ENCODE results near the gene CRISP2. TPM values are rescaled to one million over a fixed set of nuclear protein-coding genes. Genes with fewer than 3 reads are reported as not detected.

The CRISP2 gene
- total and polyA plus RNA-seq, 2 of the 8 experiments (the other 6 are each of a cell fraction or from before 2014, with no cell fraction given): 0.06 TPM; not detected in 1

GRCh38 chr6:49647476-49647875, 65.9 kb downstream of the CRISP2 start (continued):
- TF ChIP-seq RAD21 (IDR thresholded peaks at IDR 0.05 in 1 of 2, conservative IDR thresholded peaks at IDR 0.05 in 1 of 2; ENCODE audit: low read depth in 2 of 2, low read length in 2 of 2): no peak
- TF ChIP-seq ASH2L (IDR thresholded peaks at IDR 0.05; ENCODE audit: low read length): no peak
- no peak for TF ChIP-seq TCF12 (IDR thresholded peaks at IDR 0.05; ENCODE audit: low read depth, low read length)
- TF ChIP-seq SIX5 (IDR thresholded peaks at IDR 0.05; ENCODE audit: low read depth, low read length): no peak

All from H1 (cell line).